Parathyroid adenoma (tissue), 2 donors: ENCODE measurements around the gene FBXO8.
"Not testable (repeated sequence)": the region's sequence is repeated elsewhere in the genome, so short reads cannot be mapped to it uniquely, and the experiment has no call there.

Experiments used
- H2AFZ ChIP-seq: fragments of 300-600 bp; sonication (generic); one replicate; pipeline ENCODE4 v1.7.0; 2017; ENCODE audit warnings: antibody characterized with exemption, mild to moderate bottlenecking
- H3K27ac ChIP-seq: fragments of 300-600 bp; sonication (generic); one replicate; pipeline ENCODE4 v1.7.0; 2017
- H3K27me3 ChIP-seq: fragments of 300-600 bp; sonication (generic); one replicate; pipeline ENCODE4 v1.7.0; 2017; ENCODE audit warnings: low read length; ENCODE audit not compliant: control insufficient read depth, insufficient read depth
- H3K36me3 ChIP-seq: fragments of 300-600 bp; sonication (generic); one replicate; pipeline ENCODE4 v1.7.0; 2017; ENCODE audit warnings: low read length; ENCODE audit not compliant: control insufficient read depth, insufficient read depth
- H3K4me1 ChIP-seq: fragments of 300-600 bp; sonication (generic); one replicate; pipeline ENCODE4 v1.7.0; 2017; ENCODE audit warnings: control low read depth
- H3K4me2 ChIP-seq: fragments of 300-600 bp; sonication (generic); one replicate; pipeline ENCODE4 v1.7.0; 2017; ENCODE audit warnings: low read length
- H3K4me3 ChIP-seq: fragments of 300-600 bp; sonication (generic); one replicate; pipeline ENCODE4 v1.7.0; 2017; ENCODE audit warnings: low read depth, low read length
- H3K79me2 ChIP-seq: fragments of 300-600 bp; sonication (generic); one replicate; pipeline ENCODE4 v1.7.0; 2017; ENCODE audit warnings: control low read depth
- H3K9ac ChIP-seq: fragments of 300-600 bp; sonication (generic); one replicate; pipeline ENCODE4 v1.7.0; 2017; ENCODE audit warnings: mild to moderate bottlenecking
- H3K9me3 ChIP-seq: fragments of 300-600 bp; sonication (generic); one replicate; pipeline ENCODE4 v1.7.0; 2017; ENCODE audit warnings: low read length; ENCODE audit not compliant: control insufficient read depth
- CTCF ChIP-seq: fragments of 300-600 bp; sonication (generic); IDR thresholded peaks from one replicate; pipeline ENCODE4 v1.7.0; 2017; ENCODE audit warnings: antibody characterized with exemption, mild to moderate bottlenecking
- donor health status: primary hyperparathyroidism.

Gene FBXO8

GRCh38 chr4:174307694-174308093 lies 24.2 kb upstream of the FBXO8 start:
- Histone ChIP-seq H2AFZ (no peak overlapping the region), H3K36me3 (no peaks in the 10 kb centered on the region), H3K27ac (no peak overlapping the region), H3K9me3 (no peaks in the 10 kb centered on the region), H3K27me3 (no peaks in the 10 kb centered on the region), H3K4me2 (no peak overlapping the region), H3K4me3 (no peak overlapping the region), H3K9ac (no peak overlapping the region), H3K4me1 (no peaks in the 10 kb centered on the region), H3K79me2 (no peaks in the 10 kb centered on the region)
- TF ChIP-seq CTCF = no peak

DNA sequence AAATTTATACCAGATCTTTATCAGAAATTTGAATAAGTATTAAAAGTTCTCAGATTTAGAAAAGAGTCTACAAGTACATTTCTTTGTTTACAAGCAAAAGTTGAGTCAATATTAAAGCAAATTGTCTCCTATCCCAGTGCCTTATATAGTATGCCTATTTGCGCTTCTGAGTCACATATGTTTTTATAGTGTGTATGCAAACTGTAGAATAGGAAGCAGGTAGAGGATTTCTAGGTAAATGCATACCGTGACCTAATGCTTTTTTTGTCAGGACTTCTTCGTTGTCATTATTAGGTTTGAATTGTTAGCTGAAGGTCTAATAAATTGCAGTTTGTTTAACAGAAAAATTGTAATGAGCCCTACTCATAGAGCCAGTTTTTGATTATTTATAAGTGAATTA lies 22.5 kb upstream of the FBXO8 start:
- Histone ChIP-seq H3K27ac (no peak overlapping the region), H3K36me3 (no peaks in the 10 kb centered on the region), H2AFZ (no peak overlapping the region), H3K9me3 (no peaks in the 10 kb centered on the region), H3K9ac (no peak overlapping the region), H3K4me3 (no peak overlapping the region), H3K27me3 (no peaks in the 10 kb centered on the region), H3K4me1 (no peaks in the 10 kb centered on the region), H3K79me2 (no peaks in the 10 kb centered on the region), H3K4me2 (no peak overlapping the region)
- no peak for TF ChIP-seq CTCF

DNA sequence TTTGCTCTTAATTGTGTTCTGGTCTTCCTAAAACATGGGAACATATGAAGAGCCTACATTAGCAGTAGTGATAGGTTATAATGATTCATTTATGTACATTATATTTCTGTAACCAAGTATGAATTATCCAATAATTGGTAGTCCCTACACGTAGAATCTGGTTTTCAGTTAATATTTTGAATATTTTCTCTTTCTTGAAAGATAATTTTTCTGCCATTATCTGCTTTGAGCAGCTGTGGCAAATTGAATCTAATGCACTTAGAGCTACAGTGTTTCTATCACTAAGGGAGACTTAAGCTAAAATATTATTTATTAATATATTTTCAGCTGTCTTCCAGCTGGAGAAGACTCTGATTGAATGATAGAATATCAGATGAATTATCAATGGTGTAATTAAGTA lies 21.2 kb upstream of the FBXO8 start:
- H3K4me2 ChIP-seq = no peak overlapping the region
- H3K36me3 ChIP-seq = no peaks in the 10 kb centered on the region
- H3K9ac ChIP-seq = no peak overlapping the region
- no peaks in the 10 kb centered on the region for H3K27me3 ChIP-seq
- TF ChIP-seq CTCF = no peak
- H3K27ac ChIP-seq = no peak overlapping the region
- H3K9me3 ChIP-seq = no peaks in the 10 kb centered on the region
- no peaks in the 10 kb centered on the region for H3K4me1 ChIP-seq
- no peaks in the 10 kb centered on the region for H3K79me2 ChIP-seq
- no peak overlapping the region for H3K4me3 ChIP-seq
- no peak overlapping the region for H2AFZ ChIP-seq

DNA sequence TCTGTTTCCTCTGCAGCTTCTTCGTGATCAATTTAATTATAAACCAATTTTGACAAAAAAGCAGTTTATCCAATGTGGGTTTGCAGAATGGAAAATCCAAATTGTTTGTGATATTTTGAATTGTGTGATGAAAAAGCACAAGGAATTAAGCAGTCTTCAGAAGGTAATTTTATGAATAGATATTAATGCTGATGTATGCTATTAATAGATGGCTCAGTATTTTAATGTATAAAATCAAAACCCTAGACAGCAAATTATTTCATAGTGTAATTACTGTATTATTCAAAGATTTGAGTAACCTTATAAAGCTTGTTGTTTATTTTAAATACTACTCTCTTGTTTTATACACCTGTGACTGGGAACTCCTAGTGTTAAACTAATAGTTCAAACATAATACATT lies 20.2 kb upstream of the FBXO8 start:
- no peaks in the 10 kb centered on the region for H3K36me3 ChIP-seq
- H3K9ac ChIP-seq = no peak overlapping the region
- H2AFZ ChIP-seq = no peak overlapping the region
- TF ChIP-seq CTCF = no peak
- H3K9me3 ChIP-seq = no peaks in the 10 kb centered on the region
- H3K27me3 ChIP-seq = no peaks in the 10 kb centered on the region
- H3K79me2 ChIP-seq = no peaks in the 10 kb centered on the region
- H3K27ac ChIP-seq = no peak overlapping the region
- no peaks in the 10 kb centered on the region for H3K4me1 ChIP-seq
- H3K4me2 ChIP-seq = no peak overlapping the region
- H3K4me3 ChIP-seq = no peak overlapping the region

DNA sequence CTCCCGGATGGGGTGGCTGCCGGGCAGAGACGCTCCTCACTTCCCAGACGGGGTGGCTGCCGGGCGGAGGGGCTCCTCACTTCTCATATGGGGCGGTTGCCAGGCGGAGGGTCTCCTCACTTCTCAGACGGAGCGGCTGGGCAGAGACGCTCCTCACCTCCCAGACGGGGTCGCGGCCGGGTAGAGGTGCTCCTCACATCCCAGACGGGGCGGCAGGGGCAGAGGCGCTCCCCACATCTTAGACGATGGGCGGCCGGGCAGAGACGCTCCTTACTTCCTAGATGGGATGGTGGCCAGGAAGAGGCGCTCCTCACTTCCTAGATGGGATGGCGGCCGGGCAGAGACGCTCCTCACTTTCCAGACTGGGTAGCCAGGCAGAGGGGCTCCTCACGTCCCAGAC lies 11.7 kb upstream of the FBXO8 start:
- H3K4me1 ChIP-seq, H3K4me3 ChIP-seq, H2AFZ ChIP-seq, H3K27ac ChIP-seq, H3K4me2 ChIP-seq, H3K79me2 ChIP-seq, H3K9me3 ChIP-seq, H3K27me3 ChIP-seq, H3K36me3 ChIP-seq, H3K9ac ChIP-seq: not testable (repeated sequence)

GRCh38 chr4:174294641-174295040 lies 11.2 kb upstream of the FBXO8 start:
- H3K4me3 ChIP-seq, H3K9me3 ChIP-seq, H3K27me3 ChIP-seq, H3K9ac ChIP-seq, H3K36me3 ChIP-seq, H2AFZ ChIP-seq, H3K4me2 ChIP-seq, H3K79me2 ChIP-seq, H3K4me1 ChIP-seq, H3K27ac ChIP-seq: not testable (repeated sequence)
